HepG2 (cell line): ENCODE data around the gene CDC42EP3. TPM values are rescaled to one million over a fixed set of nuclear protein-coding genes. Genes with fewer than 3 reads are reported as not detected.

ENCODE experiments used
- ATAC-seq: fragments of 200-7000 bp; cut with Tn5 transposase; 3 replicates; pipeline ENCODE4 v1.9.1; 2020; ENCODE audit warnings: mild to moderate bottlenecking, moderate library complexity
- BruUV-seq: library from RNA; stranded (reverse); fragments of 400-500 nt; replicated peaks from 2 replicates; lab custom pipeline; 2021; lab: Mats Ljungman, UMichigan
- CTCF ChIA-PET: fragments of 300-600 bp; formaldehyde crosslinking; extraction: SDS; loops from one replicate; lab custom pipeline; 2021; ENCODE audit warnings: low total read pairs, inconsistent platforms, low intra/inter-chr PET ratio; lab: Yijun Ruan, JAX
- POLR2A ChIA-PET: fragments of 350-600 bp; sonication (Branson Sonifier 250); formaldehyde crosslinking; loops from one replicate; lab custom pipeline; 2020; ENCODE audit warnings: antibody characterized with exemption, inconsistent platforms; lab: Yijun Ruan, JAX
- DNase-seq: peaks from one replicate; pipeline ENCODE4 v3.0.0-alpha.2; 2015; ENCODE audit warnings: low spot score
- FAIRE-seq: peaks from 3 replicates; lab custom pipeline; 2011; peaks lifted over from hg19 to GRCh38; lab: Jason Lieb, UNC
- H2AFZ ChIP-seq: one replicate; pipeline ENCODE4 v1.6.1; 2011; ENCODE audit warnings: low read length, inconsistent platforms
- H3K27ac ChIP-seq: fragments of 300-600 bp; 3 replicates; pipeline ENCODE4 v1.8.0; 2011; ENCODE audit warnings: mixed run types, mild to moderate bottlenecking, mixed read lengths, low read length, inconsistent platforms; ENCODE audit not compliant: insufficient read depth; ENCODE audit errors: extremely low read length
- H3K27me3 ChIP-seq, 2 experiments: fragments of 200-600 bp in 1 of 2; 2 replicates in 1 of 2; 3 replicates in 1 of 2; pipeline versions ENCODE4 v1.6.0 to v1.8.0; 2011; ENCODE audit warnings: low read length in 2 of 2, mild to moderate bottlenecking in 2 of 2, moderate library complexity in 2 of 2, inconsistent platforms in 1 of 2; ENCODE audit not compliant: insufficient read depth in 2 of 2, control insufficient read depth in 1 of 2
- H3K36me3 ChIP-seq, 2 experiments: fragments of 200-600 bp in 1 of 2; replicated peaks in 1 of 2; 2 replicates in 1 of 2; 3 replicates in 1 of 2; pipeline versions ENCODE4 v1.5.1 to v1.8.0; 2011; ENCODE audit warnings: low read length in 2 of 2, inconsistent platforms in 1 of 2; ENCODE audit not compliant: insufficient read depth in 2 of 2, control insufficient read depth in 1 of 2
- H3K4me1 ChIP-seq: 2 replicates; pipeline ENCODE4 v1.5.1; 2012; ENCODE audit warnings: low read length, inconsistent platforms; ENCODE audit not compliant: insufficient read depth
- H3K4me2 ChIP-seq: 2 replicates; pipeline ENCODE4 v1.6.0; 2011; ENCODE audit warnings: low read depth, low read length, inconsistent platforms
- H3K4me3 ChIP-seq, 3 experiments: fragments of 200-600 bp in 1 of 3; sonication (generic), shearing (Covaris generic) in 1 of 3; replicated peaks in 1 of 3; 2 replicates each; pipeline ENCODE4 v1.5.1; 2011 to 2016; ENCODE audit warnings: low read length in 3 of 3, inconsistent platforms in 2 of 3, low read depth in 2 of 3, mild to moderate bottlenecking in 2 of 3, control low read depth in 1 of 3, mixed read lengths in 1 of 3; ENCODE audit not compliant: insufficient read depth in 1 of 3
- H3K79me2 ChIP-seq: one replicate; pipeline ENCODE4 v1.6.1; 2011; ENCODE audit warnings: low read length, inconsistent platforms; ENCODE audit not compliant: insufficient read depth
- H3K9ac ChIP-seq: 2 replicates; pipeline ENCODE4 v1.6.0; 2011; ENCODE audit warnings: mild to moderate bottlenecking, low read depth, low read length, inconsistent platforms; ENCODE audit not compliant: insufficient read depth
- H3K9me3 ChIP-seq: 2 replicates; pipeline ENCODE4 v1.5.1; 2012; ENCODE audit warnings: mild to moderate bottlenecking, low read length
- H4K20me1 ChIP-seq: 2 replicates; pipeline ENCODE4 v1.6.0; 2011; ENCODE audit warnings: inconsistent platforms, mild to moderate bottlenecking, low read length, moderate library complexity; ENCODE audit not compliant: insufficient read depth
- NR3C1 ChIP-seq: sonication (generic); formaldehyde crosslinking; IDR thresholded peaks from 2 replicates; pipeline ENCODE4 v1.4.0; 2020; ENCODE audit warnings: missing genetic modification reagents
- RCOR2 ChIP-seq: IDR thresholded peaks from 2 replicates; pipeline ENCODE4 v1.6.1; 2016; ENCODE audit warnings: missing biosample characterization, missing genetic modification reagents
- TARDBP ChIP-seq: sonication (generic); formaldehyde crosslinking; IDR thresholded peaks from 2 replicates; pipeline ENCODE4 v1.8.0; 2022; ENCODE audit warnings: mild to moderate bottlenecking, missing genetic modification reagents
- ZNF326 ChIP-seq: sonication (generic); formaldehyde crosslinking; IDR thresholded peaks from 2 replicates; pipeline ENCODE4 v1.4.0; 2020; ENCODE audit warnings: missing genetic modification reagents, borderline replicate concordance
- ZNF550 ChIP-seq: sonication (generic); formaldehyde crosslinking; IDR thresholded peaks from 2 replicates; pipeline ENCODE4 v1.4.0; 2020; ENCODE audit warnings: mild to moderate bottlenecking, missing genetic modification reagents, borderline replicate concordance
- WGBS: methylation state at CpG from one replicate; pipeline ENCODE4 v1.1.6; 2017; ENCODE audit warnings: low lambda C conversion rate; 5-methylcytosine and 5-hydroxymethylcytosine counted together
- in situ Hi-C: cut with HindIII; loops from 2 replicates; pipeline ENCODE4 v1.10.0; 2017; ENCODE audit warnings: low pct_unique_long_range_greater_than_20kb; ENCODE audit not compliant: extremely low pct_ligation_motif_present
- intact Hi-C: fragments of 100-400 bp; cut with micrococcal nuclease; formaldehyde crosslinking; loops from one replicate; pipeline ENCODE4 v1.10.0; 2022; ENCODE audit not compliant: unreplicated experiment
- polyA plus RNA-seq, 8 experiments: library from polyadenylated mRNA; depleted of rRNA in 3 of 8; stranded (reverse) in 7 of 8; unstranded in 1 of 8; fragments of >200 nt; fragmentation: Illumina TruSeq in 4 of 8; extraction: Trizol in 4 of 8; gene quantifications; 2 replicates each; pipeline versions ENCODE4 v1.2.1 to v1.2.3, GENCODE V29; 2011 to 2016; ENCODE audit warnings: low read depth in 4 of 8, missing spikeins in 1 of 8, mixed read lengths in 1 of 8; ENCODE audit not compliant: insufficient read depth in 1 of 8
- total RNA-seq, 5 experiments: library from RNA; depleted of rRNA; stranded (reverse); fragments of >200 nt; fragmentation: Illumina TruSeq; extraction: Trizol; gene quantifications; 2 replicates each; pipeline ENCODE4 v1.2.3, GENCODE V29; 2016; ENCODE audit warnings: low read depth in 1 of 5
- TF ChIP-seq, protein P1 (sequence below): IDR thresholded peaks from 2 replicates; pipeline ENCODE4 v1.6.1; 2016; ENCODE audit warnings: mild to moderate bottlenecking, missing biosample characterization, missing genetic modification reagents
- TF ChIP-seq, protein P2 (sequence below): sonication (generic); formaldehyde crosslinking; IDR thresholded peaks from 2 replicates; pipeline ENCODE4 v1.4.0; 2020; ENCODE audit warnings: missing genetic modification reagents, borderline replicate concordance

The CDC42EP3 gene
- total and polyA plus RNA-seq, 2 of the 13 experiments (the other 11 are each of a cell fraction or from before 2014, with no cell fraction given) = 0.01 TPM; not detected in 1

DNA sequence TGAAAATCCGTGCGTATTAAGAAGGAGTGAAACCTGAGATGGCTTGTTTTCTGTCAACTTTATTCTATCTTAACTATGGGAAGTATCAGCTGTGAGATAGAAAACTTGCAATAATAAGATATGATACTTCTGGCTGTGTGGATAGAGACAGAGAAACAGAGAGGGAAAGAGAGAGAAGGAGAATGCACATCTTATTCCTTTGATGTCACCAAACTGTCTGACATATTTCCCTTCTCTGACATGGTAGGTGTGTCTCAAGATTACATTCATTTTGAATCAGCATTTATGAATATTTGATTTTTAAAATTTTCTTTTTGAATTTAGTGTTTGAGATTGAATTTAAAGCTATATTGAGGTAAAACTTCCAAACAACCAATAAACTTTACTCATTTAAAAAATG, 69.4 kb downstream of the CDC42EP3 start (continued):
- TF ChIP-seq, protein P1, sequence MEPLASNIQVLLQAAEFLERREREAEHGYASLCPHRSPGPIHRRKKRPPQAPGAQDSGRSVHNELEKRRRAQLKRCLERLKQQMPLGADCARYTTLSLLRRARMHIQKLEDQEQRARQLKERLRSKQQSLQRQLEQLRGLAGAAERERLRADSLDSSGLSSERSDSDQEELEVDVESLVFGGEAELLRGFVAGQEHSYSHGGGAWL (CRISPR knock-in tag) = no peak
- TF ChIP-seq ZNF550 (CRISPR knock-in tag) = no peak
- no peak for TF ChIP-seq ZNF326 (CRISPR knock-in tag)
- TF ChIP-seq RCOR2 (CRISPR knock-in tag) = no peak

DNA sequence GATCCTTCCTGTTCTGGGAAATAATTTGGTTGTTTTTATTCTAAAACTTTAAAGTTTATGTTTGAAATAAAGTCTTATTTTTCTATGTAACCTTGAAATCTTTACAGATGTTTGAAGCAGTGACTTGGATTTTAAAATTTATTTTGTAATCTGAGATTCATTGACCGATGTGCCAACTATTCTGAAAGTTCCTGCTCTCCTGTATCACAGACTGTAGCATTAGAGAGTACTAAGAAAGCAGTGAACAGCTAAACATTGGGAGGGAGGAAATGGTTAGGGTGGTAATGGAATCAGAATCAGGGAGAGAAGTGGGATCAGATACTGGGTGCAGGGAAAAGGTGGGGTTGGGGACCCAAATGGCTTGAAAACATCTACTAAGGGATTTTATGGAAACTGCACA, 69.9 kb downstream of the CDC42EP3 start:
- in situ Hi-C loops = no loop called here
- FAIRE-seq = no peak
- 3% methylated on average over 1 of the region's 1 CpG for WGBS
- BruUV-seq = no TSS peak
- Histone ChIP-seq H3K4me3 (no peak overlapping the region), H3K4me1 (no peaks in the 10 kb centered on the region), H3K4me2 (no peak overlapping the region), H3K9me3 (no peaks in the 10 kb centered on the region), H2AFZ (no peak overlapping the region), H3K79me2 (no peaks in the 10 kb centered on the region), H3K27me3 (no peaks in the 10 kb centered on the region), H4K20me1 (no peaks in the 10 kb centered on the region), H3K9ac (no peak overlapping the region), H3K27ac (no peak overlapping the region), H3K36me3 (no peaks in the 10 kb centered on the region)
- intact Hi-C loops = no loop called here
- no peak for DNase-seq
- POLR2A ChIA-PET = no interaction called here
- no peak for ATAC-seq
- CTCF ChIA-PET = no interaction called here
- TF ChIP-seq TARDBP (no peak), NR3C1 (CRISPR knock-in tag) (no peak)
- TF ChIP-seq, protein P2, sequence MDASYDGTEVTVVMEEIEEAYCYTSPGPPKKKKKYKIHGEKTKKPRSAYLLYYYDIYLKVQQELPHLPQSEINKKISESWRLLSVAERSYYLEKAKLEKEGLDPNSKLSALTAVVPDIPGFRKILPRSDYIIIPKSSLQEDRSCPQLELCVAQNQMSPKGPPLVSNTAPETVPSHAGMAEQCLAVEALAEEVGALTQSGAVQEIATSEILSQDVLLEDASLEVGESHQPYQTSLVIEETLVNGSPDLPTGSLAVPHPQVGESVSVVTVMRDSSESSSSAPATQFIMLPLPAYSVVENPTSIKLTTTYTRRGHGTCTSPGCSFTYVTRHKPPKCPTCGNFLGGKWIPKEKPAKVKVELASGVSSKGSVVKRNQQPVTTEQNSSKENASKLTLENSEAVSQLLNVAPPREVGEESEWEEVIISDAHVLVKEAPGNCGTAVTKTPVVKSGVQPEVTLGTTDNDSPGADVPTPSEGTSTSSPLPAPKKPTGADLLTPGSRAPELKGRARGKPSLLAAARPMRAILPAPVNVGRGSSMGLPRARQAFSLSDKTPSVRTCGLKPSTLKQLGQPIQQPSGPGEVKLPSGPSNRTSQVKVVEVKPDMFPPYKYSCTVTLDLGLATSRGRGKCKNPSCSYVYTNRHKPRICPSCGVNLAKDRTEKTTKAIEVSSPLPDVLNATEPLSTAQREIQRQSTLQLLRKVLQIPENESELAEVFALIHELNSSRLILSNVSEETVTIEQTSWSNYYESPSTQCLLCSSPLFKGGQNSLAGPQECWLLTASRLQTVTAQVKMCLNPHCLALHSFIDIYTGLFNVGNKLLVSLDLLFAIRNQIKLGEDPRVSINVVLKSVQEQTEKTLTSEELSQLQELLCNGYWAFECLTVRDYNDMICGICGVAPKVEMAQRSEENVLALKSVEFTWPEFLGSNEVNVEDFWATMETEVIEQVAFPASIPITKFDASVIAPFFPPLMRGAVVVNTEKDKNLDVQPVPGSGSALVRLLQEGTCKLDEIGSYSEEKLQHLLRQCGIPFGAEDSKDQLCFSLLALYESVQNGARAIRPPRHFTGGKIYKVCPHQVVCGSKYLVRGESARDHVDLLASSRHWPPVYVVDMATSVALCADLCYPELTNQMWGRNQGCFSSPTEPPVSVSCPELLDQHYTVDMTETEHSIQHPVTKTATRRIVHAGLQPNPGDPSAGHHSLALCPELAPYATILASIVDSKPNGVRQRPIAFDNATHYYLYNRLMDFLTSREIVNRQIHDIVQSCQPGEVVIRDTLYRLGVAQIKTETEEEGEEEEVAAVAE = no peak
